ENCODE results near the gene RIN3.

DNA sequence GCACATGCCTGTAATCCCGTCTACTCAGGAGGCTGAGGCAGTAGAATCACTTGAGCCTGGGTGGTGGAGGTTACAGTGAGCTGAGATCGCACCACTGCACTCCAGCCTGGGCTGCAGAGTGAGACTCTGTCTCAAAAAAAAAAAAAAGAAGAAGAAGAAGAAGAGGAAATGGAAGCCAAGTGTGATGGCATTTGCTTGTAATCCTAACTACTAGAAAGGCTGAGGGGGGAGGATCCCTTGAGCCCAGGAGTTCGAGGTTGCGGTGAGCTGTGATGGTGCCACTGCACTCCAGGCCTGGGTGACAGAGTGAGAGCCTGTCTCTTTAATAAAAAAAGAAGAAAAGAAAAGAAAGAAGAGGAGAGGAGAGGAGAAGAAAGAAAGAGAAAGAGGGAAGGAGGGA is 182.8 kb downstream of the RIN3 start:
- TF ChIP-seq SP1 (IDR thresholded peaks at IDR 0.05) = no peak
- TF ChIP-seq TARDBP (IDR thresholded peaks at IDR 0.05) = no peak
- TF ChIP-seq FOXK2 (IDR thresholded peaks at IDR 0.05) = no peak
- no peak for TF ChIP-seq ELF4 (IDR thresholded peaks at IDR 0.05)
- no peak for TF ChIP-seq L3MBTL2 (conservative IDR thresholded peaks at IDR 0.05)
- no peak for TF ChIP-seq BHLHE40 (IDR thresholded peaks at IDR 0.05; ENCODE audit: borderline replicate concordance)
- no peak for TF ChIP-seq FOXM1 (IDR thresholded peaks at IDR 0.05; ENCODE audit: borderline replicate concordance)
